Calu3 (cell line): ENCODE measurements around the gene HYAL3. TPM values are rescaled to one million over a fixed set of nuclear protein-coding genes. Genes with fewer than 3 reads are reported as not detected.

Experiments
- BruUV-seq: library from RNA; stranded (reverse); fragments of 400-500 nt; replicated peaks from 2 replicates; lab custom pipeline; 2021; lab: Mats Ljungman, UMichigan
- CTCF ChIA-PET: fragments of 300-600 bp; sonication (Branson Sonifier 250); formaldehyde crosslinking; loops from one replicate; lab custom pipeline; 2022; ENCODE audit warnings: antibody characterized with exemption; lab: Charles Lee
- DNase-seq: peaks from one replicate; pipeline ENCODE4 v3.0.0; 2022
- H3K27ac Mint-ChIP-seq: one replicate; pipeline ENCODE4 v1.8.0; 2022; ENCODE audit warnings: mixed read lengths; ENCODE audit not compliant: unreplicated experiment
- H3K27me3 Mint-ChIP-seq: one replicate; pipeline ENCODE4 v1.8.0; 2022; ENCODE audit warnings: mixed read lengths; ENCODE audit not compliant: unreplicated experiment
- H3K36me3 Mint-ChIP-seq: one replicate; pipeline ENCODE4 v1.8.0; 2022; ENCODE audit warnings: mild to moderate bottlenecking, moderate library complexity, mixed read lengths; ENCODE audit not compliant: insufficient read depth, unreplicated experiment
- H3K4me1 Mint-ChIP-seq: one replicate; pipeline ENCODE4 v1.8.0; 2022; ENCODE audit warnings: mild to moderate bottlenecking, low read depth, mixed read lengths; ENCODE audit not compliant: unreplicated experiment
- H3K4me3 Mint-ChIP-seq: one replicate; pipeline ENCODE4 v1.8.0; 2022; ENCODE audit warnings: mild to moderate bottlenecking, low read depth, moderate library complexity, mixed read lengths; ENCODE audit not compliant: unreplicated experiment
- H3K9me3 Mint-ChIP-seq: one replicate; pipeline ENCODE4 v1.8.0; 2022; ENCODE audit warnings: low read depth, mixed read lengths; ENCODE audit not compliant: unreplicated experiment
- intact Hi-C: fragments of 100-400 bp; cut with micrococcal nuclease; formaldehyde crosslinking; loops from one replicate; pipeline ENCODE4 v1.10.0; 2022; ENCODE audit not compliant: unreplicated experiment
- total RNA-seq: library from RNA; stranded (reverse); gene quantifications from 2 replicates; pipeline ENCODE4 v1.2.3, GENCODE V29; 2022
- TF ChIP-seq, protein P1 (sequence below): fragments of 200-600 bp; IDR thresholded peaks from one replicate; pipeline ENCODE4 v1.8.0; 2022; ENCODE audit warnings: antibody characterized with exemption; ENCODE audit not compliant: unreplicated experiment

The HYAL3 gene
- total RNA-seq, 1 experiment from 2014 or later = 5.5 TPM

DNA sequence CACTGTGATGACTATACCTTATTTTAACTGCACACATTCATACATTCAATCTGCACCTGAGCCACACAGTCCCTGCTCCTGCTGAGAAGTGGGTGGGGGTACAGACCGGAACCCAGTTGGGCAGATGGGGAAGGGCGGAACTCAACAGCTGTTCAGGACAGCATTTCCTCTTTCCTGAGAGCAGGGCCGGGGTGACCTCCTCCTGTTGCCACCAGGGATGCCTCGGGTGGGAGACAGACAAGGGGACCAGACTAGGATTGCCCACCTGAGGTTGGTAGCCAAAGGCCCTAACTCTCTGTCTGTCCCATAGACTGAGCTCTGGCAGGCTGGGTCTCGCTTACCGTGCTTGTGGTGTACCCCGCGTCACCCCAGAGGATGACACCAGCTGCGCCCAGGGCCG lies 19.4 kb upstream of the HYAL3 start:
- H3K4me1 Mint-ChIP-seq = peaks cover 28% of the 10 kb centered on the region
- peaks cover 39% of the 10 kb centered on the region for H3K36me3 Mint-ChIP-seq
- H3K27ac Mint-ChIP-seq = no peak overlapping the region
- no peaks in the 10 kb centered on the region for H3K9me3 Mint-ChIP-seq
- intact Hi-C loops = no loop called here
- BruUV-seq = no TSS peak
- no peak for DNase-seq
- no peak overlapping the region for H3K4me3 Mint-ChIP-seq
- TF ChIP-seq, protein P1, sequence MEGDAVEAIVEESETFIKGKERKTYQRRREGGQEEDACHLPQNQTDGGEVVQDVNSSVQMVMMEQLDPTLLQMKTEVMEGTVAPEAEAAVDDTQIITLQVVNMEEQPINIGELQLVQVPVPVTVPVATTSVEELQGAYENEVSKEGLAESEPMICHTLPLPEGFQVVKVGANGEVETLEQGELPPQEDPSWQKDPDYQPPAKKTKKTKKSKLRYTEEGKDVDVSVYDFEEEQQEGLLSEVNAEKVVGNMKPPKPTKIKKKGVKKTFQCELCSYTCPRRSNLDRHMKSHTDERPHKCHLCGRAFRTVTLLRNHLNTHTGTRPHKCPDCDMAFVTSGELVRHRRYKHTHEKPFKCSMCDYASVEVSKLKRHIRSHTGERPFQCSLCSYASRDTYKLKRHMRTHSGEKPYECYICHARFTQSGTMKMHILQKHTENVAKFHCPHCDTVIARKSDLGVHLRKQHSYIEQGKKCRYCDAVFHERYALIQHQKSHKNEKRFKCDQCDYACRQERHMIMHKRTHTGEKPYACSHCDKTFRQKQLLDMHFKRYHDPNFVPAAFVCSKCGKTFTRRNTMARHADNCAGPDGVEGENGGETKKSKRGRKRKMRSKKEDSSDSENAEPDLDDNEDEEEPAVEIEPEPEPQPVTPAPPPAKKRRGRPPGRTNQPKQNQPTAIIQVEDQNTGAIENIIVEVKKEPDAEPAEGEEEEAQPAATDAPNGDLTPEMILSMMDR = no peak
- CTCF ChIA-PET = interaction anchor here (0.6 to 0.8 kb wide), 2 partner anchors 19 to 1276 kb away, joined by 3 to 6 read pairs; partner anchors contain the start of genes HYAL3 and NAA80
- no peaks in the 10 kb centered on the region for H3K27me3 Mint-ChIP-seq

- TF ChIP-seq, protein P1 = no peak
- Mint-ChIP-seq H3K27ac (no peak overlapping the region), H3K4me1 (peaks cover 28% of the 10 kb centered on the region), H3K27me3 (no peaks in the 10 kb centered on the region), H3K4me3 (no peak overlapping the region), H3K36me3 (peaks cover 36% of the 10 kb centered on the region), H3K9me3 (no peaks in the 10 kb centered on the region)
- DNase-seq = no peak
- BruUV-seq = no TSS peak
- intact Hi-C loops = no loop called here
- CTCF ChIA-PET = no interaction called here
These were observed 19.0 kb upstream of the HYAL3 start for GRCh38 chr3:50318163-50318562.

DNA sequence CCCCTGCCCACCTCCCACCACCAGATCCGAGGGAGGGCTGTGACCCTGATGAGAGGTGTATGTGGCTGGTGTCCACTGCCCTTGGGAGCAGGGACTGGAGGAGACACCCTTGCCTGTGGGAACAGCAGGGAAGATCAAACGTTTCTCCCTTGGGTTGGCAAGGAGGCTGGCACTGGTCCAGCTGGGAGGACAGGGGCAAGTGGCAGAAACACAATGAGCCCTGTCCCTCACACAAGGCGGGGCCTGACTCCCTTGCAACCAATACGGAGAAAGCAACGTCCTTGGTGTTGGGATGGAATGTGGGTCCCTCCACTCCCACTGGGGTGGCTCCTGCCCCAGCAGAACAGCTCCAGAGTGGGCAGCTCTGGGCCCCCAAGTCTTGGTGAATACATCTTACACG lies 18.1 kb upstream of the HYAL3 start:
- Mint-ChIP-seq H3K27ac (peak overlapping the region; percentile 89), H3K9me3 (no peaks in the 10 kb centered on the region), H3K4me1 (peaks cover 28% of the 10 kb centered on the region), H3K36me3 (peaks cover 36% of the 10 kb centered on the region), H3K27me3 (no peaks in the 10 kb centered on the region), H3K4me3 (peak overlapping the region; percentile 56)
- TF ChIP-seq, protein P1 = no peak
- TSS peak; percentile 73 for BruUV-seq
- peak; percentile 74 for DNase-seq
- CTCF ChIA-PET = interaction anchor here (0.6 to 1.0 kb wide), 6 partner anchors 13 to 73 kb away, joined by 3 to 6 read pairs (median 4); partner anchors contain the start of genes HYAL1, HYAL3 and NAA80
- intact Hi-C loops = no loop called here

DNA sequence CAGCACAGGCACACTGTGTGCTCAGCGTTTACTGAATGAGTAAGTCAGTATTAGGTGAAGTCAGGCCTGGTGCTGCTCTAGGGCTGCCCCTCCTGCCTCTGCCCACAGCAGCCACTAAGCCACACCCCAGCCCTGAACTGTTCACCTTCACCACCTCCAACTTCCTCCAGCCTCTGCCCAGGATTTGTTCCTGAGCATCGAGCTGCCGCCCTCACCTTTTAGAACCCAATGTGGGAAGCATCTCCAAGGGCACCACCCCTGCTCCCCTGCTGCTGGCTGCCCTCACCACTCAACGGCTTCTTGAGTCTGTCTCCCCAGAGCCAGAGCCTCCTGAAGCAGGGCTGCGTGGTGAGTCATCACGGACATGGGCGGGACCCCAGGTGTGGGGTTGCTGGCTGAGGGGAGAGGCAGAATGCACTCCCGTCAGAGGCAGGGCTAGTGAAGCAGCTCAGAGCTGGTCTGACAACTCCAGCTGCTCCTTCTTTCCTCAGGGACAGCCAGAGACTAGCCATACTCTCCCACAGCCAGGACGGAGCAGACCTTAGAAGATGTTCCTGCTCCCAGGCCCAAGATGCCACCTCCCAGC lies 17.5 kb upstream of the HYAL3 start:
- peaks cover 28% of the 10 kb centered on the region for H3K4me1 Mint-ChIP-seq
- H3K27ac Mint-ChIP-seq = peak overlapping the region; percentile 89
- peak overlapping the region; percentile 56 for H3K4me3 Mint-ChIP-seq
- intact Hi-C loops = no loop called here
- no peaks in the 10 kb centered on the region for H3K27me3 Mint-ChIP-seq
- BruUV-seq = no TSS peak
- CTCF ChIA-PET = interaction anchor here (0.6 to 1.0 kb wide), 7 partner anchors 12 to 73 kb away, joined by 3 to 6 read pairs (median 4); partner anchors contain the start of genes HYAL1, HYAL3 and NAA80
- TF ChIP-seq, protein P1 = no peak
- peak; percentile 96 for DNase-seq
- peaks cover 36% of the 10 kb centered on the region for H3K36me3 Mint-ChIP-seq
- no peaks in the 10 kb centered on the region for H3K9me3 Mint-ChIP-seq
